GM20000 (cell line): ENCODE results near the gene FADS6.

Experiments
- DNase-seq: peaks from one replicate; pipeline ENCODE4 v3.0.0; 2012; ENCODE audit warnings: low spot score
- TF ChIP-seq, protein P1 (sequence below): IDR thresholded peaks from 2 replicates; pipeline ENCODE4 v1.5.1; 2012; ENCODE audit warnings: mild to moderate bottlenecking, control low read depth; ENCODE audit errors: extremely low read depth, missing control alignments

FADS6 gene

GRCh38 chr17:74853048-74853397 lies 40.4 kb downstream of the FADS6 start:
- TF ChIP-seq, protein P1, sequence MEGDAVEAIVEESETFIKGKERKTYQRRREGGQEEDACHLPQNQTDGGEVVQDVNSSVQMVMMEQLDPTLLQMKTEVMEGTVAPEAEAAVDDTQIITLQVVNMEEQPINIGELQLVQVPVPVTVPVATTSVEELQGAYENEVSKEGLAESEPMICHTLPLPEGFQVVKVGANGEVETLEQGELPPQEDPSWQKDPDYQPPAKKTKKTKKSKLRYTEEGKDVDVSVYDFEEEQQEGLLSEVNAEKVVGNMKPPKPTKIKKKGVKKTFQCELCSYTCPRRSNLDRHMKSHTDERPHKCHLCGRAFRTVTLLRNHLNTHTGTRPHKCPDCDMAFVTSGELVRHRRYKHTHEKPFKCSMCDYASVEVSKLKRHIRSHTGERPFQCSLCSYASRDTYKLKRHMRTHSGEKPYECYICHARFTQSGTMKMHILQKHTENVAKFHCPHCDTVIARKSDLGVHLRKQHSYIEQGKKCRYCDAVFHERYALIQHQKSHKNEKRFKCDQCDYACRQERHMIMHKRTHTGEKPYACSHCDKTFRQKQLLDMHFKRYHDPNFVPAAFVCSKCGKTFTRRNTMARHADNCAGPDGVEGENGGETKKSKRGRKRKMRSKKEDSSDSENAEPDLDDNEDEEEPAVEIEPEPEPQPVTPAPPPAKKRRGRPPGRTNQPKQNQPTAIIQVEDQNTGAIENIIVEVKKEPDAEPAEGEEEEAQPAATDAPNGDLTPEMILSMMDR = no peak

GRCh38 chr17:74852237-74853047 lies 41.0 kb downstream of the FADS6 start:
- DNase-seq = peak; percentile 94
- TF ChIP-seq, protein P1 = no peak

More at GRCh38 chr17:74853048-74853397, 40.4 kb downstream of the FADS6 start:
- DNase-seq = no peak

DNA sequence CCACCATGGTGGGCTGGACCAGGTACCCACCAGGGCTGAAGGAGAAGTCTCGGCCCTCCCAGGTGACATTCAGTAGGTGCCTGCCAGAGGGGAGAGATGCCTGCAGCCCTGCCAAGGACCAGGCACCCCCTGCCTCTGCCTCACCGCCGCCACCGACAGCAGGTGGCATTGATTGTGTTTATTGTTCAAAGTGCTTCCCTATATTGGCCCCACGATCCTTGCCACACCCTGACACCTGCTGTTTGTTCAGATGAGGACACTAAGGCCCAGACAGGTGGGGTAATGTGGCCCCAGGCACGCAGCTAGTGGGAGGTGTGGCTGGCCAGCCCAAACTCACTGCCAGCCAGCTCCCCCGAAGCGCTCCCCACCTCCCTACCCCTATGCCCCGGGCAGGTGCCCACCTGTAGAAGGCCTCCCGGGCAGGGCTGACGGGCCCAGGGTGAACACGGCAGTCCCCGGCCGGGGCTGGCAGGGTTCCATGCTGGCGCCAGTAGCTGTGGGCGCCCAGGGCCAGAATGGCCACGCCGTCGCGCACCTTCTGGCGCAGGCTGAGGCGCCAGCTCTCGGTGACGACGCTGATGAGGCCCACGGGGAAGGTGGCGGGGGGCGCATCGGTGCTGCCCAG lies 41.7 kb downstream of the FADS6 start:
- TF ChIP-seq, protein P1 = no peak
- no peak for DNase-seq

DNA sequence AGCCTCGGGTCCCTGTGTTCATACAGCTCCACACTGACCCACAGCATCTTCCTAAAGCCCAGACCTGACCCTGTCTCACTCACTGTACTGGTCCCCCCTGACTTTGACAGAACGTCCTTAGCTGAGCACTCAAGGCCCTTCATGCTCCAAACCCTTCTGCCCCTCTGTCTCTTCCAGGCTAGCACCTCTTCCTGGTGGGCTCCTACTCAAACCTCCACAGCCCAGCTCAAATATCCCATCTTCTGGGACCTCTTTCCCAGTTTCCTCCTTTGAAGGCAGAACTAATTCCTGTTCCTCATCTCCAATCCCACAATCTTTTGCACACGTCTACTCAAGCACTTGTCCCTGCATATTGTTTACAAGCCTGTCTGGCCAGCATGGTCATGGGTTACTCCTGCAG lies 42.5 kb downstream of the FADS6 start:
- TF ChIP-seq, protein P1 = no peak
- no peak for DNase-seq

DNA sequence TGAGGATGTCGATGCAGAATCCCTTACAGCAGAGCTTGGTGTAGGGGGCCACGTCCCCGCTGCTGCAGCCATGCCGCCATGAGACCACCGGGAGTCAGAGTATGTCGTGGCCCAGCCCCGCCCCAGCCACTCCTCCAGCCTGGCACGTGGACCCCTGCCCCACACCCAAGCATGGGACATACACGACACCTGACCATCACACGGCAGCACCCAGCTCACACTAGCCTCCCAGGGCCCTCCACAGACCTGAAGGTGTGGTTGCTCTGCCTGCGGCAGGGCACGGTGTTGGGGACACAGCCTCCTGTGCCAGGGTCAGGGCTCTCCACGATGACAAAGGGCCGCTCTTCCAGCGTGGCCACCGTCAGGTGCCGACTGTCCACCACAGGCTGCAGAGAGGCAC lies 43.1 kb downstream of the FADS6 start:
- no peak for DNase-seq
- TF ChIP-seq, protein P1 = no peak

- DNase-seq = no peak
- TF ChIP-seq, protein P1 = no peak
Observed at GRCh38 chr17:74848656-74849399, 44.6 kb downstream of the FADS6 start.

DNA sequence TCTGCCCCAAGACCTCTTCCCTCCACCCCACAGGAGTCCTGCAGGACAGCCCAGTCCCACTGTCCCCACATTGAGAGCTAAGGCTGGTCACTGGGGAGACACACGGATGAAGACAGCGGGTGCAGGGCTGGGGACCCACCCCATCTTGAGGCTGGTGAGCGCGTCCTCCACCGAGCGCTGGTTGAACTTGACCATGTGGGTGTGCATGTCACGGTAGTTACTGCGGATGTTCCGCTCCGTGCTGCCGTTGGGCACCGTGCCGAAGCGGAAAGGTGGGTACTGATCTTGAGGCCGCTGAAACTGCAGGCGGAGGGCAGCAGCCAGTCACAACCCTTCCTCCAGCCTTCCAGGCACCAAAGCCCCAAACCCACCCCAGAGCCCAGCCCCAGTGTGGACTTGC lies 46.8 kb downstream of the FADS6 start:
- TF ChIP-seq, protein P1 = no peak
- no peak for DNase-seq
